GM21529 (cell line): ENCODE data around the gene RHBDD1.

Source experiments
- ATAC-seq: cut with Tn5 transposase; IDR thresholded peaks from one replicate; pipeline ENCODE4 v1.9.1; 2021; ENCODE audit not compliant: unreplicated experiment

Gene RHBDD1, protein sequence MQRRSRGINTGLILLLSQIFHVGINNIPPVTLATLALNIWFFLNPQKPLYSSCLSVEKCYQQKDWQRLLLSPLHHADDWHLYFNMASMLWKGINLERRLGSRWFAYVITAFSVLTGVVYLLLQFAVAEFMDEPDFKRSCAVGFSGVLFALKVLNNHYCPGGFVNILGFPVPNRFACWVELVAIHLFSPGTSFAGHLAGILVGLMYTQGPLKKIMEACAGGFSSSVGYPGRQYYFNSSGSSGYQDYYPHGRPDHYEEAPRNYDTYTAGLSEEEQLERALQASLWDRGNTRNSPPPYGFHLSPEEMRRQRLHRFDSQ

DNA sequence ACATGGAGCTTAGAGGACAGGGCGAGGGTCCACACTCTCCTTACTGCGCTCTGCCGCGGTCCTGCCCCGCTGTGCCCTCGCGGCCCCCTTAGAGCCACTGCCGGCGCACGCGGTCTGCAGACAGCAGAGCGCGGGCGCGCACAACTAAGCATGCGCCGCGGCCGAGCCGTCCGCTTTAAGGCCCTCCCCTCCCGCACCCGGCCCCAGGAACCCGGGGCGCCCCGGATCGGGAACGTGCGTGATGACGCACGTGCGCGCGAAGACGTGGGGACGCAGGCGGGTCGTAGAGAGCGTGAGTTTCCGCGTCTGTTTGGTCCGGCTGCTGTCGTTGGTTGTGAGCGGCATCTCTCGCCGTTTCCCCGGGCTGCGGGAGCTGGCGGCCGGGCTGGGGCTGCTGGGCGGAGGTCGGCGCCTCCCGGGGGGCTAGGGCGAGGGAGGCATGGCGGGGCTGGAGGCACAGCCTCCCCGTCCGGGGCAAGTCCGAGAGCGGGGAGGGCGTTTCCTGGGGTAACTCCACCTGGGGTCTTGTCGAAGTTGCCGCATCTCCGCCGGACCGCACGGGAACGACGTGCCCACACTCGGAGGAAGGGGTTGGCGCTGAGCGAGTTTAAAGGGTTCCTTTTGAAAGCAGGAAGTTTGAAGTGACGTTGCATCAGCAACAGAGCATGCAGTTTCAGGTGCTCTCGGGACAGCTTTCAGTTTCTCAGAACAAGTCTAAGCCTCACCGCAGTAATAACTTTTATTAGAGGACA is at the start of gene RHBDD1:
Gene RHBDD1, plus strand, starts transcription at position 259 of the 752 bp plus-strand sequence. CDS start 28,640 bp downstream, outside the sequence.
- ATAC-seq: peak; percentile 81

DNA sequence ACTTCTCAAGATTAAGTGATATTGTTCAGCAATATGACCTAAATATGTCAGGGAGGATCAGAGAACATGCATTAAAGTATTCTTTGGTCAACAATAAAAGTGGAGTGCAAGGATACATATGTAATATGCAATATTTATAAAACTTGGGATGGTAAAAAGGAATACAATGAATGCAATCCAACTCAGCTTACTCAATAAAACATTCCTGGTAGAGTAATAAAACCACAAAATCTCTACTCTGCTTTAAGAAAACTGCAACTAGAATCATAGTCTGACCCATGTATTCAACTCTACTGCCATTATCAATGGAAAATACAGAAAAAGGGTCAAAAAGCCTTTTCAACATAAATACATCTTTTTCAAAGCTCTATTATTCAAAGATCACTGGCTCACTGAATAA is 47.8 kb upstream of the RHBDD1 start:
- ATAC-seq: no peak

DNA sequence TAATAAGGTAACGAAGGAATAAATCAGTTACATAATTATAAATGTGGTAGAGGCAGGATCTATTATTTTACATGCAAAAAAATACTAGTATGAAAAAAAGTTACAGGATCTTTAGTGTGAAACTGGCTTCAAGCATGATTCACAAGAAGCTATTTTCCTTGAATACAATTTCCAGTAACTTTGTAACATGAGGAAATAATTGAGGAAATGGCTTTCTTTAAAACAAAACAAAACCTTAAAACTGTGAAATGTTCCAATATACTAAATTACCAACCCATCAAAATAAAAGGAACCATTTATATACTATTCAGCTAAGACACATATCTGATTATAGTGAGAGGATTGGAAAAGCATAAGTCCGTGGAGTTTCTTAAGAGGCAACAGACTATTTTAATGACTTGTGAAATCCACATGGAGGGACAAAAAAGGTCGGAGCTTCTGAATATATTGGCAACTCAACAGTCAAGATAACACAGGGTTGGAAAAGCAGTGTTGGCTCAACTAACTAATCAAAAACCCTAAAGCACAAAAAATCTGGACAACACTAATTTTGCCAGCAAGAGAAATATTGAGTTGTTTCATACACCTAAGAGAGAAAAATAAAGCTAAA is 46.9 kb upstream of the RHBDD1 start:
- ATAC-seq: no peak

DNA sequence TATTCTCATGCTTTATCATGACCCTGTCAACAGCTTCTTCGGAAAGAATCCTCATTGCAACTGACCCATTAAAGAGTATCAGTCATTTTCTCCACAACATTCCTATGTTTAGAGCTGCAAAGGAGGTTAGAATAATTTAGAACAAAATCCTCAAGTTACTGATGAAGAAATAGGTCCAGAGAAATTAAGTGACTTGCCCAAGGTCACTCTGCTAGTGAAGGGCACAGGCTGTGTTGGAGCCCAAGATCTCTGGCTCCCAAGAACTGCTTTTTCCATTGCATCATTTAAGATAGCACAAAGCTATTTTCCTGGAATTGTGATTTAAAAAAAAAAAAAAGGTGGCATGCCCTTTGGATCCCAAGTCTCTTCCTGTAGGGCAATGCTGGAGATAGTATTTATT is 45.8 kb upstream of the RHBDD1 start:
- no peak for ATAC-seq

DNA sequence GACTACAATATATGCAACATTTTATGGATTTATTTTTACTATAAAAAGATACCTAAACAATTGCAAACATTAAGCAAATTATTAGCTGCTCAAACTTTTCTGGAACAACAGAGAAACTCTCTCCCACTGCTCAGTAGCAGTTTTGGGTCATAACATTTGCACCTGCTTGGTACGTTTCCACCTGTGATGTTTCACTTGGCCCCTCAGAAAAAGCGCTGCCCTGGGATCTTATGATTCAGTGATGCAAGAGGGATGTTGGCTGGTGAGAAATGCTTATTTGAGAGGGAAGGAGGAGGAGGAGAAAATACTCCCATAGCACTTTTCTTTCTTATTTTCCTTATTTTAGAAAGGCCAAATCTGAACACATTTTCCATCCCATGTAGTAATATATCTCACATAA is 45.4 kb upstream of the RHBDD1 start:
- no peak for ATAC-seq

DNA sequence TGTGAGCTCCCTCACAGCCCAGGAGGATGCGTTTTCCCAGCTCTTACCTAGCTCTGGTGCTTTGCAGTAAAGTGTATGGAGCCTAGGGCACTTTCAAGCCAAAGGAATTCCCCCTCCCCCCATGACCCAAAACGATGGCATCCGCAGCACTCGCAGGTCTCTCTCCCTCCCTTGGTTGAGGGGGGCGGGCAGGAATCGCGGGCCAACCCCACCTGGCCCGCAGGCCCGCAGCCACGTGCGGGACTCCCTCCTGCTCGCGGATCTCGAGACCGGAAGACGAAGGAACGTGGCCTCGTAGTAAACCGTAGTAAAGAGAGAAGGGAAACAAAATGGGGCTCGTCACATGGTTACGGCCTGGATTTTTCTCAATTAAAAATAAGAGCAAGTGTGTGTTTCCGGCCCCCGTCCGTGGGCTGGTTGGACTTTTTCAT is 44.8 kb upstream of the RHBDD1 start:
- ATAC-seq: peak; percentile 55

DNA sequence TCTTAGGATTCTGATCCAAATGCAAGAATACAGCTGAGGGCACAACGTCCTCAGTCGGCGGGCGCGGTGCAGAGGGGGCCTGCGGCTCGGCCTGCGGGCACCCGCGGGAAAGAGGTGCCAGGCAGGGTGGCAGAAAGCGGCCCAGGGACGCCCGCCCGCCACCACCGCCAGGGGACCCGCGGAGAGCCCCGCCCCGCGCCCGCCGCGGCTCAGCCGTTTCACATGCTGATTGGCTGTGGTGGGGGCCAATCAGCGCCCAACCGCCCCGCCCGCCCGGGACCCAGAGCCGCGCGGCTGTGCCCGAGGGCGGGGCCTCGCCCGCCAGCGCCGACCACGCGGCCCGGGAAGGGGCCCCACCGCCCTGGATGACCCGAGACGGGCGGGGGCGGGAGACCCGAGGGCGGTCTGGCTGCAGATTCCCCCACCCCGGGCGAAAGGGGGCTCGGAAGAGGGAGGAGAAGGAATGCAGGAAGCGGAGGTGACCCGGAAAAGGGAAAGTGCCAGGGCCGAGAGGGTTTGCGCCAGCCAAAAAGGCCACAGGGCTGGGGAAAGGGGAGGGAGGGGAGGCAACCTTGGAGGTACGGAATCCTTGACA is 44.3 kb upstream of the RHBDD1 start:
- ATAC-seq: peak; percentile 98

DNA sequence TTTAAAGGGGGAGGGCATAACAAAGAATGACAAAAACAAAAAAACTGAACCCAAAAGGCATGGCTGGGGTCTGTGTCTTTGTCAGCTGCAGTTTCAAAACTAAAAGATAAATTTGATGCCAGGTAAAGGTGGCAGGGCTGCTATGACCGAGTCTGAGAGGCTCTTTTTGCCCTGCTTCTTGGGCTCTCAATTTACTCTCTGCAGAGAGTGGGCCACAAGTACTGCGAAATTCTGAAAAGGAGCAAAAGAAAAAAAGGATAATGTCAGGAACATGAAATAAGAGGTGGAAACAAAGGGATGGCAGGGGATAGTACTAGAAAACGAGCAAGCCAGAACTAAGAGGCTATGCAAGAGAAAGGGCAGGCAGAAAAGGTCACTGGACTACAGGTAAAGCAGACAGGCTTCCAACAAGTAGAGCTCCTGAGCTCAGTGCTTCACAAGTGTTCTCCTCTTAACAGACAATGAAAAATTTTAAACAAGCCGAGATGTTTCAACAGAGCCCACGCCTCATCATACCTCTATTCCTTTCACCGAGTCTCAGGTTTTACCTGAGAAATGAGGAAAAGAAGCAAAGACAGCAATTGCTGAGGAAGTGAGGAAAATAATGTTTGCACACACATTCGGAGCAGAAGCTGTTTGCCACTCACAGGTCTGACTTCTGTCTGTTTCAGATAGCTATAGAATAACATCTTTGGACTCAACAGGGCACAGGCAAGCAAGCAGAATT is 43.5 kb upstream of the RHBDD1 start:
- ATAC-seq: no peak

DNA sequence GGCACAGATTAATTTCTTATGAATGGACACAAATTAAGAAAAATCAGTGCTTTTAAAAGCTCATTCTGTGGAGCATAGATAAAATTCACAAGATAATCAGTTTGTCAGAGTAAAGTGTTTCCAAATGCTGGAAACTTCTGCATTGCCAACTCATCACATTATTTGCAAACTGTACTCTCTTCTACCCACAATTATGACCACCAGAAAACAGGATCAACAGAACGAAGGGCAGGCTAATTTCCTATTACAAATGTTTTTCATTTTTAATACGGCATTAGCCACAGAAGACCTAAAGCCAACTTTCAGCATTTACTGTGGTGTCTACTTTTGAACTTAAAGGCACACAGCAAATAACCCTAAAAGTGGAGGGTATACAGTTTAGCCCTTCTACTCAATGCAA is 42.2 kb upstream of the RHBDD1 start:
- no peak for ATAC-seq

DNA sequence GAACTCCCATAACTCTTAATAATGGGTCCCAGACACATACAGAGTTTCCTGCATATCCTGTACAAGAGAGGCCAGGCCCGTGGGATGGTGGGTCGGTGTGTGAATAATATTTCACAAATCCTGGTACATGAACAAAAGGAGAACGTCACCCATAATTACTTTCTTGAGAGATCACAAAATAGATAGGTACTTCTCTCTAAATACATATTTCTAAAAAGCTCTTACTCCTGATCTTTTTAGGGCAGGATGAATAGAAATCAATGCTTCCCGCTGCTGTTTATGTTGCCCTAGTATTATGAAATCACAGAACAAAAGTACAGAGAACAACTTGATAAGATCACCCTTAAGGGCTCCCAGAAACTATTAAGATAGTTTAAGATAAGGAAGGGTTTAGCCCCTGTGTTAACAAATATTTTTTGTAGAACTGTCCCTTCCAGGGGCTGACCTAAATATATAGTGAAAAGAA is 41.6 kb upstream of the RHBDD1 start:
- ATAC-seq: no peak

DNA sequence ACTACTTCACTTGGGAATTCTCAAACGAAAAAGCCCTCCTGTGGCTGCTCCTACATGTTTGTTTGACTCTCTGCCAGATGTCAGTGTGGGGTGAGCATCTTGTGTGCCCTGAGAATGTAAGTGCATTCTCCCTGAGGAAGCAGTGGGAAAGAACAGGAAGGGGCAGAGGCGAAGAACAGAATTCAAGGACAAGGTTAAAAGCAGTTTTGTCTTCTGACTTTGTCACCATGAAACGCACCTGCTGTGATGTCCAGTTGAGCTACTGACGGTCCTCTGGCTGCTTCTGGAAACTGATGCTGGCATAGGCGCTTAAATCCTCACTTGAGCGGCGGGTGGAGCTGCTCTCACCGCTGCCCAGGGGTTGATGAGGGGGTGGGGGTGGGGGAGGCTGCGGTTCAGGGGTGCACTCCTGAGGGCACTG is 41.1 kb upstream of the RHBDD1 start:
- ATAC-seq: no peak

DNA sequence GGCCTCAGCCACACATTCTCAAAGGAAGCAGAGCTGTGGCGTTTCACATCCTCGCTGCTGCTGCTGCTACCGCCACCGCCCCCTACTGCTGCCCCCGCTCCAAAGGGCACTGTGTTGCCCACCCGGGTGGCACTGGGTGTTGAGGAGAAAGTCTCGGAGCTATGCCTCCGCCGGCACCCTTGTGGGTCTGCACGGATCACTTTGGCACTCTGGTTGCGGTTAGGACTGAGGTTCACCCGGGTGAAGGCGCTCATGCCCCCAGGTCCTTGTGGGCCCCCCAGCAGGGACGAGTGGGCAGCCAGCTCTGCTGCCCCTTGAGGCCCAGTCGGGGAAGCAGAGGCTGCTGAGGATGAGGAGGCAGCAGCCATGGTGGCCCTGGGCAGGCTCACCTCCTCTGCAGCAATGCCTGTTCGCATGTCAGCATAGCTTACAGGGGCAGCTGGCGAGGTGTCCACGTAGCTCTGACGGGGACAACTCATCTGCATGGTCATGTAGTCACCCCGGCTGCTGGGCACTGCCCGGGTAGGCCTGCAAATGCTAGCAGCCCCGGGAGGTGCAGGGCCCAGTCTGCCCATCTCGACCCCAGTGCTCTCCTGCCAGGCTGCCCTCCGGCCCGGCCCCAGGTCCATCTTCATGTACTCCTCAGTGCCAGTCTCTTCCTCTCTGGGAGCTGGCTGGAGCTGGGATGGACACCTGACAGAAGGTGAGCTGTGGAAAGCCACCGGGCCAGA is 40.4 kb upstream of the RHBDD1 start:
- ATAC-seq: no peak

DNA sequence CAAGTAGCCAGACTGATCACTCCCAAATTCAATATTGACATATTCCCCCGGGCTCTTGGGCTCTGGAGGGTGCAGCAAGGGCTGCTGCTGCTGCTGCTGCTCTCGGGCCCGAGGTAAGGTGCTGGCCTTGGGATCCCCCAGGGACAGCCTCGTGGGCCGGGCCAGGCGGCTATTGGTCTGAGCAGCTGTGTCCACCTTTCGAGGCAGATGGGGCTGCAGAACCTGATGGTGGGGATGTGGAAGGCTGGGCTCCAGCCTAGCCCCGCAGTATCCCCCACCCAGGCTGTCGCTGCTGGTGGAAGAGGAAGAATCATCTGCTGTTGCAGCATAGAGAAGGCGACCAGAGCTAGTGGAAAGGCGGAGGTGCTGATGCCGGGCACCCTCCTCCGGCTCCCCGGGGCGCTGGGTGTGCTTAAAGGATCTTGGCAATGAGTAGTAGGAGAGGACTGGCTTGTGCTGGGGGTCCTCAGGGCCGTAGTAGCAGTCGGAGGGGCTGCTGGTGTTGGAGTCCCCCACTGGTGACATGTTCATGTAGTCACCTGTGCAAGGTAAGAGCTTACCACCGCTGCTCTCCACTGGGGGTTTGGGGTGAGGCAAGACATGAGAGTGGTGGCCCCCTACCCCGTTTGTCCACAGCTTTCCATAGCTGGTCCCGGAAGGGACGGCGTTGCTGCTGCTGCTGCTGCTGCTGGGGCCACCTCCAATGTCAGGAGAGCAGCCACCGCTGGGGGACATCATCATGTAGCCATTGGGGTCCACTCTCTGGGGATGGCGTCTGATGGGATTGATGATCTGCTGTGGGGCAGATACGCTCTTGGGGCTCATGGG is 39.6 kb upstream of the RHBDD1 start:
- ATAC-seq: no peak

DNA sequence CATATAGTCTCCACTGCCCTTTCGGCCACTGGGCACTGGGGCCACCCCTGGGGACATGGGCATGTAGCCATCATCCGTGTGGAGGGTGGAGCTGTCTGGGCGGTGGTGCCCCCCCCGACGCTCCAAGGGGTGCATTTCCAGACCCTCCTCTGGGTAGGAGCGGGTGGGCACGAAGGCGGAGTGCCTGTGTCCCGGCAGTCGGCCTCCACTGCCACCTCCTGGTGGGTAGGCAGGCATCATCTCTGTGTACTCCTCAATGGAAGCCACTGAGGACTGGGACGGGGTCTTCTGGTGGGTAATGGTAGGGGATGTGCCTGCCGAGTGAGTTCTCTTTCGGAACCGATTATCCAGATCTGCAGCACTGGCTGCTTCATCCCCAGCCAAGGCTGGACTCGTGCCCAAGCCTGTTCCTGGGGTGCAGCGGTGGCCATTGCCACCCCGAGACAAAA is 39.0 kb upstream of the RHBDD1 start:
- no peak for ATAC-seq

DNA sequence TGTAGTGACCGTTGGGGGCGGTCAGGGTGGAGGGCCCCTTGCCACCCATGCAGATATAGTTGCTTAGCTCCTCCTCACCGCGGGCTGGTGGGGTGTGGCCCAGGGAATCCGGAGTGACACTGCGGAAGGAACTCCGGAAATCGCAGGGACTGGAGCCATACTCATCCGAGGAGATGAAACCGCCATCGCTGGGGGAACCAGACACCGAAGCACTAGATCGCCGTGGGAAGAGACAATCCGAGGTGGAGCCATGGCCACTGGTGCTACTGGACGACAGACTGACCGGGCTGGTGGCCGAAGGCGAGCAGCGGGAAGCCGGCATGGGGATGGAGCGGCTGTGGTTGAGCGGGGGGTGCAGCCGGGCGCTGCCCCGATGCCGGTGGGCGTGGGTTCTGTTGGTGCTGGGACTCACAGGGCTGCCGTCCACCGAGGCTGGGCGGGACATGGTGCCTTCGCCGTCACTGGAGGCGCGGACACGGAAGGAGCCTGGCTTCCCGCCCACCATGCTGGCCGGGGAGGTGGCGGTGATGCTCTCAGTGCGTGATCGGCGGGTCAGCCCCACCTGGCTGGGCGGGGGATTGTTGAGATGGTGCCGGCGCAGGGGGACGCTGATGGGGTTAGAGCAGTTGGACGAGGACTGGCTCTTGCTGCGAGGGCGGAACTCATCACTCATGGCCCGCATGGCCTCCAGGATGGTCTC is 38.4 kb upstream of the RHBDD1 start:
- ATAC-seq: no peak

DNA sequence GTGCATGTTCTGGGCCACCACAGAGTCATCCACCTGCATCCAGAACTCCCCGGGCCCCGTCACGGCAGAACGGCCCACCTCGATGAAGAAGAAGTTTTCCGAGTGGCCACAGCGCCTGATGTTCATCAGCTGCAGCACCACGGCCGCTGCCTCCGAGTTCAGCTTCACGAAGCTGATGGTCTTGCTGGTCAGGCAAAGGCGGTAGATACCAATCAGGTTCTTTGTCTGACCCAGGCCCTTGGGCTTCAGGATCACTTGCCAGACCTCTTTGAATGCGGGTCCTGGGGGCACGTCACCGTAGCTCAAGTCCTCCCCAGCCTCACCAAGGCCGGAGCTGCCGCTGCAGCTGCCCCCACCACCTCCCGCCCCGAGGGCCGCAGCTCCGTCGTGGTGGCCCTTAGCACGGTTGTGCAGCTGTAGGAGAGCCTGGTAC is 37.8 kb upstream of the RHBDD1 start:
- no peak for ATAC-seq

DNA sequence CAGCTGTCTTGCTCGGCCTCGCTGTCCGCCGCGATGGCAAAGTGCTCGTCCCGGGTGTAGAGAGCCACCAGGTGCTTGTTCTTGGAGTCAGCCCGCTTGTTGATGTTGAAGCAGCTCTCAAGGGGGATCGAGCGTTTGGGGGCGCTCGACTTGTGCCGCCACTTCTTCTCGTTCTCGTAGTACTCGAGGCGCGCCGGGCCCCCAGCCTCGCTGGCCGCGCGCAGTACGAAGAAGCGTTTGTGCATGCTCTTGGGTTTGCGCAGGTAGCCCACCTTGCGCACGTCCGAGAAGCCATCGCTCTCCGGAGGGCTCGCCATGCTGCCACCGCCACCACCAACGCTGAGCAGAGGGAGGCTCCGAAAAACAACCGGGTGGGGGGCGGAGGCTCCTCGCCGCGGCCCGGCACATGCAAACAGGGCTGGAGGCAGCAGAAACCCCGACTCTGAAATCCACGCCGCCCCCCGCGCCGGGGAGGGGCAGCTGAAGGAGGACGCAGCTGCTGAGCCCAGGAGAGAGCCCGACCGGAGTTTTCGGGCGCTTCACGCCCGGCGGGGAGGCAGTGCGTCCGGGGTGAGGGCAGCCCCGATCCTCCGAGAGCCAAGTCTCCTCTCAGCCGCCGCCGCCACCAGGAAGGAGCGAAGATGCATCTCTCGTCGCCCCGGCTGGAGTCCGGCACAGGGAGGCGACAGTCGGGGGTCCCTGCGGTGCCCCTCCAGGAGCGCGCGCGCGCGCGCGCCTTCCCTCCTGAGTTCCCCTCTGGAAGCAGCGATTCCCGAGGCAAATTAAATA is 37.2 kb upstream of the RHBDD1 start:
- ATAC-seq: peak; percentile 15
